ENCODE data around the gene PCBP3.
"Not testable (repeated sequence)": the region's sequence is repeated elsewhere in the genome, so short reads cannot be mapped to it uniquely, and the experiment has no call there.

The PCBP3 gene

GRCh38 chr21:45832741-45833235 lies 189.3 kb downstream of the PCBP3 start:
- not testable (repeated sequence) for DNase-seq

DNA sequence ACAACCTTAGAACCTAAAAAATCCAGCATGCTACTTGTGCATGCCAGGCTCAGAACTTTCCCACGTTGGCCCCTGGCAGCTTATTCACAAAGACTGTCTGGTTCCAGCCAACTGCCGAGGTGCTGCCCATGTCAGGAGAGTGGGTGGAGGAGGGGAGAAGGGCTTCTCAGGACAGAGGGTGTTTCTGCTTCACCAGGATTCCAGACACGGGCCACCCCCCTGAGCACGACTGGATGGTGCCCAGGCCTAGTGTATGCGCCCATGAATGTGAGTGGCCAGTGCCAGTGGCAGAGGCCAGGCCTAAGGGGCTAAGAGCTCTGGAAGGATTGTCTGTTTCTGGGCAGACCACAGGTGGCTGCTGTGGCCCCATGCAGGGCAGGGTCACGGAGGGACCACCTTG lies 189.9 kb downstream of the PCBP3 start:
- DNase-seq, result no peak

DNA sequence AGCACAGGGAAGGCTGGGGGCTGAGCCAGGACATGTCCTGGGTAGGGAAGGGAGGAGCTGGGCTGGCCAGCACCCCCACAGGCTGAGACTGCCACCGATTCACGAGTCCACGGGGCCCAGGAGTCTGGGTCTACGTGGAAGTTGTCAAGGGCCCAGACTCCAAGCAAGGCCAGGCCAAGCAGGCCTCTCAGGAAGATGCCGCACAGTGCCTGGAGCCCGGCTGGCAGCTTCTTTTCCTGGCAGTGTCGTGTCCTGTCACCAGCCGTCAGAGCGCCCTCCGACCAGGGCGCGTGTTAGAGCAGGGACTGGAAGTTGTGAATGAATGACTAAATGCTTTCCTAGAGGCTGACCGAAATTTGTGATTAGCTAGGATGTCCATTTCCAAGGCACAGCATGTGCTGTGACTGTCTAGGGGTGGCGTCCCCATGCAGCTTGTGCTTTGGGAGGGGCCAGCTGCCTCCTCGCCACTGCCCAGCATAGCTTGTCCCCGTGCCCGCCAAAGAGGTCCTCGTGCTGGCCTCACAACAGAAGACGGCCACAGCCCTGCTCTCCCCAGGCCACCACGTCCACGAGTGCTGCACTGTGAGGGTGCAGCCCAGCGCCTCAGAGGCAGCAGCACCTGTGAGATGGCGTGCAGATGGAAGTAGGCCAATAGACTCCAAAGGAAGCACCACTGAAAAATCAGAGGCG lies 190.6 kb downstream of the PCBP3 start:
- no peak for DNase-seq

- no peak for DNase-seq
These were observed 191.3 kb downstream of the PCBP3 start for GRCh38 chr21:45834821-45835293.

- no peak for DNase-seq
These were observed 192.1 kb downstream of the PCBP3 start for GRCh38 chr21:45835301-45836267.

DNA sequence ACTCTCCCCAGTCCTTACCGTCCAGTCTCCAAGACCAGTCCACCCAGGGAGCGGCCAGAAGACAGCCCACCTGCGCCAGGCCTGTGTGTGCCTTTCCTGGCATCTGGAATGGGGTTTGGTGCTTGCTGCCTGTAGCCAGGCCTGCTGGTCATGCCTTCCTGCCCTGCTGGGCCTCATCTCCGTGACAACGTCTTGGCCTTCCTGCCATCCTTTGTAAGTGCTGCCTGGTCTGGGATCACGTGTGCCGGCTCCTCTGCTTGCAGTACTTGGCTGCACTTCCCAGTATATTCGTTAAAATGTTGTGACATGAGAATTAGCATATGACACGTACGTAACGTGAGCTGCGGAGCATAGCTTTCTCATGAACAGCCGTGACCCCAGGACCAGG lies 192.7 kb downstream of the PCBP3 start:
- DNase-seq, result no peak

GRCh38 chr21:45836694-45837670 lies 193.5 kb downstream of the PCBP3 start:
- DNase-seq, result no peak

GRCh38 chr21:45837936-45838335 lies 194.4 kb downstream of the PCBP3 start:
- DNase-seq, result no peak

DNA sequence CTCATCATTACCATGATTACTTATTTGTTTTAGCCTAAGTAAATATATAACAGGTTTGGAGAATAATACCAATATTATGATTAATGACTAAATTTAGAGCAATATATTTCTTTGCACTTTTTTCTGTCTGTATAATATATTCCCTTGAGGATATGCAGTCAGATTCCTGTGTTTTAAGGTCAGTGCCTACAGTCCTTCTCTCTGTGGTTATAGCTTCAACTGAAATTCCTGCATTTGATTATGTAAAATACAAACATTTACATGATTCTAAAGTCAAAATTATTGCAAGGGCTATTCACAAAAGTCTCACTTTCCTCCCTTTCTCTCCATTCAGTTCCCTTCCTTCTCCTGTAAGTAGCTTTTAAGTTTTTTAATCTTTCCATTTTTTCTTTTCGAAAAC lies 195.1 kb downstream of the PCBP3 start:
- DNase-seq, result no peak

GRCh38 chr21:45839274-45839673 lies 195.7 kb downstream of the PCBP3 start:
- DNase-seq, result no peak

GRCh38 chr21:45841033-45841432 lies 197.5 kb downstream of the PCBP3 start:
- DNase-seq, result no peak

GRCh38 chr21:45843426-45843825 lies 199.9 kb downstream of the PCBP3 start:
- DNase-seq, result no peak

- DNase-seq, result no peak
These were observed 200.7 kb downstream of the PCBP3 start for GRCh38 chr21:45844181-45844580.

- no peak for DNase-seq
These were observed 201.7 kb downstream of the PCBP3 start for GRCh38 chr21:45845063-45845769.

- DNase-seq, result no peak
These were observed 202.2 kb downstream of the PCBP3 start for GRCh38 chr21:45845770-45846090.

DNA sequence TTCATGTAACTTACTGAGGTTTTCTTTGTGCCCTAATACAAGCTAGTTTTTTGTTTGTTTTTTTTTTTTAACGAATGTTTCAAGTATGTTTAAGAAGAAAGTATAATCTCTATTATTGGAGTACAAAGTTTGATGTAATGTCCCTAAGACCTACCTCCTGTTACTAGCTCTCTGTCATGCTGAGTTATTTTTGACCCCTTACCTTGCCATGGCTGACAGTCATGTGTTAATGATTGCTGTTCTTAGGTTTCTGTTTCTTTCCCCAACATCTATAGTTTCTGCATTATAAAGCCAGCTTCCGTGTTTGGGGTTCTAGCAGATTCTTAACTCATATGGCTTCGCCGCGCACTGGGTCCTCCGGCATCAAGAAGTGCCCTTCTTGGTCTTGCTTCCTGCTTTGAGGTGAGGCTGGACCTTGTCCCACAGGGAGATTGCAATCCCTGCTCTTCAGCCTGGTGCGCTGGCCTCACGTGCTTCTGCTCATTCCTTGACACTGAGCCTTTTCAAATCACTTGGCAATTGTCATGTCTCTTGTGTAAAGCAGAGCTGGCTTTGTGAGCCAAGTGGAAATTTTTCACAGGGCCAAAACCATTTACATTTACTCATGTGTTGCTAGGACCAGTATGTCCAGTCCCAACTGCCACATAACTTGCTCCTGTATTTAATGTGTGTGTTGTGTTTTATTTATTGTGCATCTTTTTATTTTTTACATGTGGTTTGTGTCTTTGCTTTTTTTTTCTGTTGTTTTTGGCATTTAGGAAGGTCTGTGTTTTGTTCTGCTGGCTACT lies 203.0 kb downstream of the PCBP3 start:
- no peak for DNase-seq

DNA sequence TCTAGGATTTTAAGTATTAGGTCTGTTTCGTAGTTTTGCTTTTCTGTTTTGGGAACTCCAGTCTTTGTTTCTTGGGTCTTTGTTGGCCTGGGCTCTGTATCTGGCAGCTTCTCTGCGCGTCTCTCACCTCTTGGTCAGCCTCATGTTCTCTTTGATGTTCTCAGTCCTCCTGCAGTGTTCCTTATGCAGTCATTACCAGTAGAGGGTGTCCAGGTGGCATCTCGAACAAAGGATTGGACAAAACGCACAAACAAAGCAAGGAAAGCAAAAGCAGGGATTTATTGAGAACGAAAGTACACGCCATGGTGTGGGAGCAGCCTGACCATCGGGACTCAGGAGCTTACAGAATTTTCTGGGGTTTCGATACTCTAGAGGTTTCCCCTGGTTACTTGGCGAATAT lies 204.3 kb downstream of the PCBP3 start:
- DNase-seq, result no peak

- no peak for DNase-seq
These were observed 204.8 kb downstream of the PCBP3 start for GRCh38 chr21:45848331-45848730.

GRCh38 chr21:45848805-45849204 lies 205.3 kb downstream of the PCBP3 start:
- DNase-seq, result no peak

DNA sequence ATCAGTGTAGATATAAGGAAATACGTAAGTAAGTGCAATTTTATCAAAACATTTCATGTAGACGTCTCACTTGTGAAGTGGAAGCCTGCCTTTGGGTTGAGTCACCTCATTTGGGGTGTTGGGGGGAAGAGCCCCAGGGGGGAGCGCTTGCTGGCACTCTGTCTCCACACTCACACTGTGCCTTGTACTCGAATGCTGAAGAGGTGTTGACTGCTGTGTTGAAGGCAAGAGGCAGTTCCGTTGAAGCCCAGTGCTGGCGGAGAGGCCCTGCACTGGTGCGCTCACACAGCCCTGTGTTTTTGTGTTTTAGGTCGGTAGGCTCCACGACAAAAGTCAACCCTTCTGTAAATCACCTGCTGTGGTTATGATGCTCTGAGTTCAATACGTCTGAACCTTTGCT lies 206.1 kb downstream of the PCBP3 start:
- DNase-seq, result no peak

DNA sequence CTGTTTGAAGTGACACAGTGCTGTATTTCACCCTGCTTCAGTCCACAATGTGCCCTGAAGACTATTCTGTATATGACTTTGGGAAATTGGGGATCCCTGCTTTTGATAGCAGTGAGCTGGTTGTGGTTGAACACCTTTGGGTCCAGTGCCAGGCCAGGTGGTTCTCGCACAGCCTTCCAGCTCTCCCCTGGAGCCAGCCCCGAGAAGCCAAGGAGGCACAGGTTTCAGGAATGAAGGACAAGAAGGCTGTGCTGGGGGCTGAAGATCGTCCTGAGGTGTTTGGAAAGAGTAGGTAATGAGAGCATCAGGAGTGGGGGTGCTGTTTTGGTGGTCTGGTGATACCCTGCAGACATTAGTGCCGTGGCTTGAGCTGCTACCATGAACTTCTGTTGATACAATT lies 206.7 kb downstream of the PCBP3 start:
- DNase-seq, result no peak

Data from NCI-H748 treated with DMSO at 0.1 percent for 48 hours (cell line).